Germinal center (tissue), 1 donor: Measurements from ENCODE around the gene RB1.
"Not testable (repeated sequence)": the region's sequence is repeated elsewhere in the genome, so short reads cannot be mapped to it uniquely, and the experiment has no call there.

Source experiments
- DNase-seq: peaks from one replicate; pipeline ENCODE4 v3.0.0; 2012; ENCODE audit warnings: mixed read lengths, low spot score

Gene RB1

GRCh38 chr13:48349525-48349924 lies 46.0 kb downstream of the RB1 start:
- no peak for DNase-seq

- no peak for DNase-seq
Measured at GRCh38 chr13:48353590-48353989, 50.0 kb downstream of the RB1 start.

- DNase-seq = not testable (repeated sequence)
Measured at GRCh38 chr13:48355524-48355923, 52.0 kb downstream of the RB1 start.

- no peak for DNase-seq
Measured at GRCh38 chr13:48356750-48357149, 53.2 kb downstream of the RB1 start.

GRCh38 chr13:48369988-48370387 lies 66.4 kb downstream of the RB1 start:
- no peak for DNase-seq

GRCh38 chr13:48370815-48371214 lies 67.3 kb downstream of the RB1 start:
- no peak for DNase-seq

- DNase-seq = no peak
Measured at GRCh38 chr13:48377857-48378256, 74.3 kb downstream of the RB1 start.

- DNase-seq = no peak
Measured at GRCh38 chr13:48380581-48380980, 77.0 kb downstream of the RB1 start.

GRCh38 chr13:48383384-48383783 lies 79.8 kb downstream of the RB1 start:
- DNase-seq = no peak

- no peak for DNase-seq
Measured at GRCh38 chr13:48386816-48387215, 83.3 kb downstream of the RB1 start.

GRCh38 chr13:48391257-48391656 lies 87.7 kb downstream of the RB1 start:
- DNase-seq = no peak

- DNase-seq = no peak
Measured at GRCh38 chr13:48393030-48393697, 89.6 kb downstream of the RB1 start.

GRCh38 chr13:48393698-48394085 lies 90.1 kb downstream of the RB1 start:
- no peak for DNase-seq

- no peak for DNase-seq
Measured at GRCh38 chr13:48397744-48398143, 94.2 kb downstream of the RB1 start.

- no peak for DNase-seq
Measured at GRCh38 chr13:48398450-48399095, 95.0 kb downstream of the RB1 start.

- no peak for DNase-seq
Measured at GRCh38 chr13:48400090-48400694, 96.6 kb downstream of the RB1 start.

GRCh38 chr13:48400850-48401291 lies 97.3 kb downstream of the RB1 start:
- no peak for DNase-seq

- DNase-seq = no peak
Measured at GRCh38 chr13:48401480-48401879, 97.9 kb downstream of the RB1 start.

- no peak for DNase-seq
Measured at GRCh38 chr13:48402325-48402932, 98.9 kb downstream of the RB1 start.

GRCh38 chr13:48403151-48403631 lies 99.6 kb downstream of the RB1 start:
- no peak for DNase-seq

- no peak for DNase-seq
Measured at GRCh38 chr13:48403913-48404312, 100.4 kb downstream of the RB1 start.

- DNase-seq = no peak
Measured at GRCh38 chr13:48404952-48405351, 101.4 kb downstream of the RB1 start.

GRCh38 chr13:48405875-48406274 lies 102.3 kb downstream of the RB1 start:
- no peak for DNase-seq
